IMR-90 (cell line): ENCODE results near the gene CROCC.
"Not testable (repeated sequence)": the region's sequence is repeated elsewhere in the genome, so short reads cannot be mapped to it uniquely, and the experiment has no call there.

Experiments used
- CHD1 ChIP-seq: IDR thresholded peaks from 2 replicates; pipeline ENCODE4 v1.6.1; 2012; ENCODE audit warnings: low read depth, low read length, improper control_type of control experiment
- MXI1 ChIP-seq: IDR thresholded peaks from 2 replicates; pipeline ENCODE4 v1.6.1; 2012; ENCODE audit warnings: low read depth, mild to moderate bottlenecking, low read length, moderate library complexity, borderline replicate concordance
- POLR2A ChIP-seq: IDR thresholded peaks from 2 replicates; pipeline ENCODE4 v1.6.1; 2012; ENCODE audit warnings: mild to moderate bottlenecking, low read depth, low read length

DNA sequence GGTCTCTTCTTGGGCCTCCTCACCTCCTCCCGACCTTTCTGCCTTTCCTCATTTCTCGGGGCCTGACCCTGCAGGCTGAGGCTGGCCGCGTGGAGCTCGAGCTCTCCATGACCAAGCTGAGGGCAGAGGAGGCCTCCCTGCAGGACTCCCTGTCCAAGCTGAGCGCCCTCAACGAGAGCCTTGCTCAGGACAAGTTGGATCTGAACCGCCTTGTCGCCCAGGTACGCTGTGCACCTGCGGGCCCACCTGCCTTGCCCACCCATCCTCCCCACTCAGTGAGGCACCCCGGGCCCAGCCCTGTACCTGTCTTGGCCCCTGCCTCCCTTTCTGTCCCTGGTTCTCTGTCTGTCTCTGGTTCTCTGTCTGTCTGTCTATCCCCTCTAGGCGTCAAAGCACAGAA lies 24.5 kb downstream of the CROCC start:
- TF ChIP-seq MXI1, POLR2A, CHD1: not testable (repeated sequence)
